Measurements from ENCODE around the gene CEBPB.

The CEBPB gene

DNA sequence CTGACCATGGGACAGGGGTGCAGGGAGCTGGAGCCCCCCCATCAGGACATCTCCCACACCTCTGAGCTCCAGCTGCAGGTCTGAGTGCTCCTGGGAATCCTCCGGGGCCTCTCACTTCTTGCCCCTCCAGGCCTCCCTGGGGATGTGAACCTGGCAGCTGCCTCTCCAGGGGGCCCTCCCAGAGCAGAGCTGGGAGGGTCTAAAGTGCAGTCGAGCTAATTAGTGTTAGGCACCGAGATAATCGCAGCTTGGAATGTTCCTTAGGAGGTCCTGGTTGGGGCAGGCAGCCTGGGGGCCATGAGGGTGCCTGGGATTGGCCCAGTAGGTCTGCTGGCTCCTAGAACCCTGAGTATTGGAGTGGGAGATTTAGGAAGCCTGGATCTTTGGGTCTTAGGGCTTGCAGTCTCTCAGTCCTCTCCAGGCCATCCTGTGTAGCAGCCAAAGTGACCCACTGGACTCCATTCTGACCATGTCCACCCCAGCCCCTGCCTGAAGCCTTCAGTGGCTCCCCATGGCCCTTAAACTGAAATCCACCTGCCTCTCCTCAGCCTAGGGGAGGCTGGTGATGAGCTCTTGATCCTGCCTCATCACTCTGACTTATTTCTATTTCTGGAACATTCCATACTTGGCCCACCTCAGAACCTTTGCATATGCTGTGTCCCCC, 26.0 kb downstream of the CEBPB start:
- DNase-seq, result no peak
- TF ChIP-seq EZH2 (optimal IDR thresholded peaks at IDR 0.05; ENCODE audit: low read depth, low read length) (no peak), EZH2phosphoT487 (IDR thresholded peaks at IDR 0.05; ENCODE audit: low read length) (no peak)
- TF ChIP-seq, protein P1, sequence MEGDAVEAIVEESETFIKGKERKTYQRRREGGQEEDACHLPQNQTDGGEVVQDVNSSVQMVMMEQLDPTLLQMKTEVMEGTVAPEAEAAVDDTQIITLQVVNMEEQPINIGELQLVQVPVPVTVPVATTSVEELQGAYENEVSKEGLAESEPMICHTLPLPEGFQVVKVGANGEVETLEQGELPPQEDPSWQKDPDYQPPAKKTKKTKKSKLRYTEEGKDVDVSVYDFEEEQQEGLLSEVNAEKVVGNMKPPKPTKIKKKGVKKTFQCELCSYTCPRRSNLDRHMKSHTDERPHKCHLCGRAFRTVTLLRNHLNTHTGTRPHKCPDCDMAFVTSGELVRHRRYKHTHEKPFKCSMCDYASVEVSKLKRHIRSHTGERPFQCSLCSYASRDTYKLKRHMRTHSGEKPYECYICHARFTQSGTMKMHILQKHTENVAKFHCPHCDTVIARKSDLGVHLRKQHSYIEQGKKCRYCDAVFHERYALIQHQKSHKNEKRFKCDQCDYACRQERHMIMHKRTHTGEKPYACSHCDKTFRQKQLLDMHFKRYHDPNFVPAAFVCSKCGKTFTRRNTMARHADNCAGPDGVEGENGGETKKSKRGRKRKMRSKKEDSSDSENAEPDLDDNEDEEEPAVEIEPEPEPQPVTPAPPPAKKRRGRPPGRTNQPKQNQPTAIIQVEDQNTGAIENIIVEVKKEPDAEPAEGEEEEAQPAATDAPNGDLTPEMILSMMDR (IDR thresholded peaks at IDR 0.05; ENCODE audit: low read length), result no peak
- Histone ChIP-seq H3K27ac (ENCODE audit: low read length) (no peak overlapping the region), H3F3A (ENCODE audit: insufficient read depth, low read length) (no peaks in the 10 kb centered on the region), H2AFZ (ENCODE audit: low read length) (no peak overlapping the region), H3K4me1 (ENCODE audit: low read length) (no peaks in the 10 kb centered on the region), H3K79me2 (ENCODE audit: low read length) (no peaks in the 10 kb centered on the region), H3K36me3 (replicated peaks; ENCODE audit: insufficient read depth, low read length) (no peaks in the 10 kb centered on the region), H3K9ac (ENCODE audit: low read length) (no peak overlapping the region), H3K4me3 (ENCODE audit: low read length) (no peak overlapping the region), H3K4me2 (ENCODE audit: low read depth, low read length) (no peak overlapping the region), H3K9me2 (replicated peaks; ENCODE audit: insufficient read depth, low read length) (no peaks in the 10 kb centered on the region), H3K27me3 (replicated peaks; ENCODE audit: insufficient read depth, low read length) (peaks cover 14% of the 10 kb centered on the region; the same call in 1 of the 2 replicates), H4K20me1 (ENCODE audit: insufficient read depth, low read length) (no peaks in the 10 kb centered on the region), H3K9me3 (replicated peaks; ENCODE audit: insufficient read depth, low read length) (no peaks in the 10 kb centered on the region)

DNA sequence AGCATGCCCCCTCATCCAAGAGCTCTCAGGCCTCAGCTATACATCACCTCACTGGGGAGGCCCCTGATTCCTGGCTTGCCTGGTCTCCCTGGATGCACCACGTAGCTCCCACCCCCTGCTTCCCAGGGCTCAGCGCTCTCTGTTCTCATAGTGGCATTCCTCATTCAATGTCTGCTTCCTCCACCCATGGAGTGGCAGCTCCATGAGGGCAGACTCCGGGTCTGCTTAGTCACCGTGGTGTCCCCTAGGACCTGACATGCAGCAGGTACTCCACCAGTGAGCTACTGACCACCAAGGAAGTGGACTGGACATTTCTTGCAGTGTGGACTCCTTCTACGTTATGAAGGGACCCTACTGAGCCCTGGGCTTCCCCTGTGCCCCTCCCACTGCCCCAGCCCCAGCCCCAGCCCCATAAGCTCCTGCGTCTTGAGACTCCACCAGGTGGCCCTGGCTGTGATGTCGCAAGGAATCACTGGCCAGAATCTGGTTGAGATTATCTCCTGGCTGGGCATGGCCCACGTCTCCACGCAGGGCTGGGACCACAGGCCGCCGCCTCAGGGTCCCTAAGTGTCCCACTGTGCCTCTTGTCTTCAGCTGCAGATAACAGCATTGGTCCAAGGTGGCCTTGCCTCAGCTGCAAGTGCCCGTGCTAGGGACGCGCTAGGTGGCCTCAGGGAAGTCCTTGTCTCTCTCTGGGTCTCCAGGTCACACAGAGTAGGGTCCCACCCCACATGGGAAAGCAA, 26.7 kb downstream of the CEBPB start:
- Histone ChIP-seq H3K79me2 (ENCODE audit: low read length) (no peaks in the 10 kb centered on the region), H3K9me2 (replicated peaks; ENCODE audit: insufficient read depth, low read length) (no peaks in the 10 kb centered on the region), H3K36me3 (replicated peaks; ENCODE audit: insufficient read depth, low read length) (no peaks in the 10 kb centered on the region), H3K4me2 (ENCODE audit: low read depth, low read length) (no peak overlapping the region), H3K27me3 (replicated peaks; ENCODE audit: insufficient read depth, low read length) (peaks cover 14% of the 10 kb centered on the region; the same call in 1 of the 2 replicates), H3K9ac (ENCODE audit: low read length) (no peak overlapping the region), H3F3A (ENCODE audit: insufficient read depth, low read length) (no peaks in the 10 kb centered on the region), H3K4me1 (ENCODE audit: low read length) (no peaks in the 10 kb centered on the region), H3K4me3 (ENCODE audit: low read length) (no peak overlapping the region), H3K27ac (ENCODE audit: low read length) (no peak overlapping the region), H4K20me1 (ENCODE audit: insufficient read depth, low read length) (no peaks in the 10 kb centered on the region), H2AFZ (ENCODE audit: low read length) (no peak overlapping the region), H3K9me3 (replicated peaks; ENCODE audit: insufficient read depth, low read length) (no peaks in the 10 kb centered on the region)
- no peak for DNase-seq
- TF ChIP-seq EZH2phosphoT487 (IDR thresholded peaks at IDR 0.05; ENCODE audit: low read length) (no peak), EZH2 (optimal IDR thresholded peaks at IDR 0.05; ENCODE audit: low read depth, low read length) (no peak)
- TF ChIP-seq, protein P1 (IDR thresholded peaks at IDR 0.05; ENCODE audit: low read length), result no peak

DNA sequence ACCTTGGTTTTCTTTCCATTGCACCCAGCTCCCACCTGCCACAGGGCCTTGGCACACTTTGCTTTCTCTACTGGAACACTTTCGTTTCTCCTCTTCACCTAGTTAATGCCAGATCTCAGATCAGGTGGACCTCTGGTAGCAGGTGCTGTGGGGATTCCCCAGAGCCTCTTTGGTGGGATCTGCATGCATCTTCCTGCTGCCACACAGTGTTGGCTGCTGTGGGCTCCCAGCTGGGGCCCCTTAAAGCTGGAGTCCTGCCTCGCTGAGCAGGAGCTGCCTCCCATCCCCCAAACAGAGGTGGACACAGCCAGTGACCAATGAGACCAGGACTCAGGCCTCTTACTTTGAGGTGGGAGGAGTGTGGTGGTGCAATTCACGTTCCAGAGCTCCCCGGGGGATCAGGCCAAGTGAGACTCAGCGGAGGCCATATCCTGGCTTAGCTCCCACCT, 28.4 kb downstream of the CEBPB start:
- no peak overlapping the region for H3K9ac ChIP-seq (ENCODE audit: low read length)
- H3K4me2 ChIP-seq (ENCODE audit: low read depth, low read length), result no peak overlapping the region

More for the DNA sequence above, 28.4 kb downstream of the CEBPB start:
- TF ChIP-seq, protein P1 (IDR thresholded peaks at IDR 0.05; ENCODE audit: low read length), result no peak
- Histone ChIP-seq H3K9me2 (replicated peaks; ENCODE audit: insufficient read depth, low read length) (no peaks in the 10 kb centered on the region), H3K4me3 (ENCODE audit: low read length) (no peak overlapping the region), H3K9me3 (replicated peaks; ENCODE audit: insufficient read depth, low read length) (no peaks in the 10 kb centered on the region), H3K27ac (ENCODE audit: low read length) (no peak overlapping the region), H3K4me1 (ENCODE audit: low read length) (no peaks in the 10 kb centered on the region), H3K36me3 (replicated peaks; ENCODE audit: insufficient read depth, low read length) (no peaks in the 10 kb centered on the region), H3F3A (ENCODE audit: insufficient read depth, low read length) (no peaks in the 10 kb centered on the region), H2AFZ (ENCODE audit: low read length) (no peak overlapping the region), H3K79me2 (ENCODE audit: low read length) (no peaks in the 10 kb centered on the region), H4K20me1 (ENCODE audit: insufficient read depth, low read length) (no peaks in the 10 kb centered on the region), H3K27me3 (replicated peaks; ENCODE audit: insufficient read depth, low read length) (peaks cover 9% of the 10 kb centered on the region; the same call in 1 of the 2 replicates)
- DNase-seq, result no peak
